Measurements from ENCODE around the gene RNU5D-1.
A peak's percentile ranks its signal among the peaks of the same experiment; 100 is the strongest.

The RNU5D-1 gene

GRCh38 chr1:44780583-44781121 is 49.7 kb upstream of the RNU5D-1 start:
- POLR2A ChIA-PET: interaction anchor here (0.6 to 2.3 kb wide), 14 partner anchors 9 to 741 kb away, joined by 3 to 13 read pairs (median 4); partner anchors contain the start of genes PLK3, PRDX1 and UROD
- TF ChIP-seq ZNF473 (tag by site-specific recombination; IDR thresholded peaks at IDR 0.05) (no peak), ZBTB17 (tag by site-specific recombination; IDR thresholded peaks at IDR 0.05) (peak; percentile 31; the same call in 1 of the 2 replicates)

GRCh38 chr1:44778705-44779576 is 48.0 kb upstream of the RNU5D-1 start:
- no peak for TF ChIP-seq ZNF133 (tag by site-specific recombination; IDR thresholded peaks at IDR 0.05)
- TF ChIP-seq ZNF302 (tag by site-specific recombination; IDR thresholded peaks at IDR 0.05; ENCODE audit: low read depth): no peak
- no peak for TF ChIP-seq ZEB2 (tag by site-specific recombination; IDR thresholded peaks at IDR 0.05)
- no peak for TF ChIP-seq ZNF24 (tag by site-specific recombination; IDR thresholded peaks at IDR 0.05)
- no peak for TF ChIP-seq WT1 (tag by site-specific recombination; IDR thresholded peaks at IDR 0.05)
- no peak for TF ChIP-seq GLIS1 (tag by site-specific recombination; IDR thresholded peaks at IDR 0.05)
- no peak for TF ChIP-seq ZFP41 (tag by site-specific recombination; IDR thresholded peaks at IDR 0.05; ENCODE audit: borderline replicate concordance)
- TF ChIP-seq ZNF777 (tag by site-specific recombination; IDR thresholded peaks at IDR 0.05; ENCODE audit: borderline replicate concordance): no peak
- TF ChIP-seq ZNF202 (tag by site-specific recombination; IDR thresholded peaks at IDR 0.05; ENCODE audit: borderline replicate concordance): no peak
- TF ChIP-seq ZNF621 (tag by site-specific recombination; IDR thresholded peaks at IDR 0.05): no peak
- TF ChIP-seq ZNF791 (tag by site-specific recombination; IDR thresholded peaks at IDR 0.05): no peak
- TF ChIP-seq FEZF1 (tag by site-specific recombination; IDR thresholded peaks at IDR 0.05): no peak
- no peak for TF ChIP-seq ZNF664 (tag by site-specific recombination; IDR thresholded peaks at IDR 0.05)
- TF ChIP-seq KLF17 (tag by site-specific recombination; IDR thresholded peaks at IDR 0.05): no peak
- no peak for TF ChIP-seq ZNF416 (tag by site-specific recombination; IDR thresholded peaks at IDR 0.05)
- no peak for TF ChIP-seq ZNF146 (tag by site-specific recombination; IDR thresholded peaks at IDR 0.05)
- Histone ChIP-seq H3K4me1 (ENCODE audit: control insufficient read depth, insufficient read depth, low read length) (no peaks in the 10 kb centered on the region), H3K36me3 (ENCODE audit: control insufficient read depth in 2 of 2, insufficient read depth in 1 of 2, low read length in 2 of 2) (peaks cover 36 to 66% of the 10 kb centered on the region in 2 experiments; a peak in 2 of 3 replicates), H3K27ac (ENCODE audit: extremely low read depth, low read depth, low read length) (no peak overlapping the region), H3K4me3 (ENCODE audit: low read depth, low read length) (no peak overlapping the region), H3K9me3 (ENCODE audit: control insufficient read depth, insufficient read depth, low read depth, low read length) (no peaks in the 10 kb centered on the region)
- ChIA-PET CTCF (interaction anchor here (1.0 kb wide), 1 partner anchor 14 kb away, joined by 4 read pairs; no protein-coding TSS in a partner anchor), POLR2A (interaction anchor here (1.0 to 2.3 kb wide), 3 partner anchors 14 to 233 kb away, joined by 3 to 13 read pairs (median 4); partner anchors contain the start of gene UROD)

More at GRCh38 chr1:44780583-44781121, 49.7 kb upstream of the RNU5D-1 start:
- H3K36me3 ChIP-seq (ENCODE audit: control insufficient read depth in 2 of 2, insufficient read depth in 1 of 2, low read length in 2 of 2): peaks cover 36 to 66% of the 10 kb centered on the region in 2 experiments; a peak in 2 of 3 replicates
- CTCF ChIA-PET: interaction anchor here (1.0 kb wide), 1 partner anchor 52 kb away, joined by 4 read pairs; no protein-coding TSS in a partner anchor
- no peak overlapping the region for H3K4me3 ChIP-seq (ENCODE audit: low read depth, low read length)
- 0 out of 2 replicates have a peak, but pooled peaks cover under 1% of the 10 kb centered on the region for H3K4me1 ChIP-seq (ENCODE audit: control insufficient read depth, insufficient read depth, low read length)
- no peak overlapping the region for H3K27ac ChIP-seq (ENCODE audit: extremely low read depth, low read depth, low read length)
- H3K9me3 ChIP-seq (ENCODE audit: control insufficient read depth, insufficient read depth, low read depth, low read length): no peaks in the 10 kb centered on the region

GRCh38 chr1:44777969-44778635 is 47.1 kb upstream of the RNU5D-1 start:
- ChIA-PET CTCF (interaction anchor here (1.0 to 1.3 kb wide), 2 partner anchors 9 to 47 kb away, joined by 5 to 6 read pairs; partner anchors contain the start of gene RNU5D-1), POLR2A (interaction anchor here (0.7 to 1.0 kb wide), 5 partner anchors 15 to 234 kb away, joined by 3 to 4 read pairs (median 3); partner anchors contain the start of gene UROD)
- no peak overlapping the region for H3K4me3 ChIP-seq (ENCODE audit: low read depth, low read length)
- peaks cover 36 to 66% of the 10 kb centered on the region in 2 experiments; a peak in 2 of 3 replicates for H3K36me3 ChIP-seq (ENCODE audit: control insufficient read depth in 2 of 2, insufficient read depth in 1 of 2, low read length in 2 of 2)
- H3K9me3 ChIP-seq (ENCODE audit: control insufficient read depth, insufficient read depth, low read depth, low read length): no peaks in the 10 kb centered on the region
- peak overlapping the region; percentile 99; the same call in 1 of the 2 replicates for H3K27ac ChIP-seq (ENCODE audit: extremely low read depth, low read depth, low read length)
- H3K4me1 ChIP-seq (ENCODE audit: control insufficient read depth, insufficient read depth, low read length): no peaks in the 10 kb centered on the region
- TF ChIP-seq ZNF518A (tag by site-specific recombination; conservative IDR thresholded peaks at IDR 0.05; ENCODE audit: low read depth) (no peak), PRDM1 (tag by site-specific recombination; IDR thresholded peaks at IDR 0.05) (no peak), ZNF561 (tag by site-specific recombination; IDR thresholded peaks at IDR 0.05; ENCODE audit: borderline replicate concordance) (no peak), ZSCAN18 (tag by site-specific recombination; IDR thresholded peaks at IDR 0.05) (no peak)
